Vagina (tissue), 2 donors: ENCODE measurements around the gene NUCB2. TPM values are rescaled to one million over a fixed set of nuclear protein-coding genes. Genes with fewer than 3 reads are reported as not detected.
"Not testable (repeated sequence)": the region's sequence is repeated elsewhere in the genome, so short reads cannot be mapped to it uniquely, and the experiment has no call there.

Source experiments
- DNase-seq, 2 donors: peaks; one replicate each; pipeline ENCODE4 v3.0.0-alpha.2; 2017; ENCODE audit errors: extremely low spot score in 2 of 2
- H3K27ac ChIP-seq: fragments of 200-600 bp; sonication (generic); one replicate; pipeline ENCODE4 v1.5.1; 2019
- H3K27me3 ChIP-seq: fragments of 200-600 bp; sonication (generic); one replicate; pipeline ENCODE4 v1.5.1; 2019
- H3K36me3 ChIP-seq, 2 donors: fragments of 200-600 bp; sonication (generic); one replicate each; pipeline ENCODE4 v1.5.1; 2017 to 2019
- H3K4me1 ChIP-seq: fragments of 200-600 bp; sonication (generic); one replicate; pipeline ENCODE4 v1.5.1; 2019
- H3K4me3 ChIP-seq, 2 donors: fragments of 200-600 bp; sonication (generic); 1 replicate in 1 of 2; 2 replicates in 1 of 2; pipeline ENCODE4 v1.5.1; 2016 to 2019
- H3K9me3 ChIP-seq: fragments of 200-600 bp; sonication (generic); one replicate; pipeline ENCODE4 v1.5.1; 2019
- POLR2A ChIP-seq, 2 donors: fragments of 450-650 bp; IDR thresholded peaks; one replicate each; pipeline ENCODE4 v1.6.1; 2017; ENCODE audit warnings: antibody characterized with exemption in 2 of 2, mild to moderate bottlenecking in 2 of 2, moderate library complexity in 2 of 2
- POLR2AphosphoS5 ChIP-seq, 2 donors: sonication (generic); formaldehyde crosslinking; IDR thresholded peaks; one replicate each; pipeline ENCODE4 v1.9.0; 2017; ENCODE audit warnings: antibody characterized with exemption in 2 of 2, mild to moderate bottlenecking in 2 of 2, low read depth in 1 of 2; ENCODE audit not compliant: insufficient read depth in 1 of 2
- intact Hi-C: fragments of 100-400 bp; cut with DNase I; formaldehyde crosslinking; loops from one replicate; pipeline ENCODE4 v1.15.1; 2023
- total RNA-seq: library from RNA; depleted of rRNA; stranded (reverse); fragments of >200 nt; gene quantifications from one replicate; pipeline ENCODE4 v1.2.3, GENCODE V29; 2016
- TF ChIP-seq, protein P1 (sequence below), 3 experiments: fragments of 450-650 bp in 2 of 3; fragments of 200-600 bp in 1 of 3; sonication (generic) in 1 of 3; IDR thresholded peaks; one replicate each; pipeline ENCODE4 v1.5.1; 2017 to 2019; ENCODE audit warnings: antibody characterized with exemption in 3 of 3, mild to moderate bottlenecking in 2 of 3, moderate library complexity in 2 of 3

NUCB2 gene
- total RNA-seq = 41.0 TPM

- intact Hi-C loops = no loop called here
These were observed at the start of gene NUCB2 for GRCh38 chr11:17276236-17277023. Gene NUCB2 (plus strand): TSS chr11:17276739. CDS start chr11:17295324, 18,585 bp downstream.

DNA sequence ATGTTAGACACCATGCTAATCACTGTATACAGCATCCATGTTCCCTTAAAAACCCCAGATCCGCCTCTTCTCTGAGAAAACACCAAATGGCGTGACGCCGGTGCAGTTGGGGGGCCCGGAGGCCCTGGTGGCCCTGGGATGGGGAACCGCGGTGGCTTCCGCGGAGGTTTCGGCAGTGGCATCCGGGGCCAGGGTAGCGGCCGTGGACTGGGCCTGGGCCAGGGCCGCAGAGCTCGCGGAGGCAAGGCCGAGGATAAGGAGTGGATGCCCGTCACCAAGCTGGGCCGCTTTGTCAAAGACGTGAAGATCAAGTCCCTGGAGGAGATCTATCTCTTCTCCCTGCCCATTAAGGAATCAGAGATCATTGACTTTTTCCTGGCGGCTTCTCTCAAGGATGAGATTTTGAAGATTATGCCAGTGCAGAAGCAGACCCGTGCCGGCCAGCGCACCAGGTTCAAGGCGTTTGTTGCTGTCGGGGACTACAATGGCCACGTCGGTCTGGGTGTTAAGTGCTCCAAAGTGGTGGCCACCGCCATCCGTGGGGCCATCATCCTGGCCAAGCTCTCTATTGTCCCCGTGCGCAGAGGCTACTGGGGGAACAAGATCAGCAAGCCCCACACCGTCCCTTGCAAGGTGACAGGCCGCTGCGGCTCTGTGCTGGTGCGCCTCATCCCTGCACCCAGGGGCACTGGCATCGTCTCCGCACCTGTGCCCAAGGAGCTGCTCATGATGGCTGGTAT, 48.2 kb upstream of the NUCB2 start:
- H3K36me3 ChIP-seq, intact Hi-C loops, H3K27ac ChIP-seq, DNase-seq, H3K4me3 ChIP-seq, H3K4me1 ChIP-seq, H3K9me3 ChIP-seq, H3K27me3 ChIP-seq: not testable (repeated sequence)

More at GRCh38 chr11:17276236-17277023, at the start of gene NUCB2:
- Histone ChIP-seq H3K27me3 (no peaks in the 10 kb centered on the region), H3K4me3 (peak within 1 kb of the TSS; percentile 84 to 99), H3K9me3 (no peaks in the 10 kb centered on the region), H3K27ac (peak within 1 kb of the TSS; percentile 88), H3K4me1 (peaks cover 26% of the 10 kb centered on the region), H3K36me3 (no peaks in the 10 kb centered on the region)
- DNase-seq = peak in 1 of 2 donors; percentile 96
- TF ChIP-seq, protein P1, sequence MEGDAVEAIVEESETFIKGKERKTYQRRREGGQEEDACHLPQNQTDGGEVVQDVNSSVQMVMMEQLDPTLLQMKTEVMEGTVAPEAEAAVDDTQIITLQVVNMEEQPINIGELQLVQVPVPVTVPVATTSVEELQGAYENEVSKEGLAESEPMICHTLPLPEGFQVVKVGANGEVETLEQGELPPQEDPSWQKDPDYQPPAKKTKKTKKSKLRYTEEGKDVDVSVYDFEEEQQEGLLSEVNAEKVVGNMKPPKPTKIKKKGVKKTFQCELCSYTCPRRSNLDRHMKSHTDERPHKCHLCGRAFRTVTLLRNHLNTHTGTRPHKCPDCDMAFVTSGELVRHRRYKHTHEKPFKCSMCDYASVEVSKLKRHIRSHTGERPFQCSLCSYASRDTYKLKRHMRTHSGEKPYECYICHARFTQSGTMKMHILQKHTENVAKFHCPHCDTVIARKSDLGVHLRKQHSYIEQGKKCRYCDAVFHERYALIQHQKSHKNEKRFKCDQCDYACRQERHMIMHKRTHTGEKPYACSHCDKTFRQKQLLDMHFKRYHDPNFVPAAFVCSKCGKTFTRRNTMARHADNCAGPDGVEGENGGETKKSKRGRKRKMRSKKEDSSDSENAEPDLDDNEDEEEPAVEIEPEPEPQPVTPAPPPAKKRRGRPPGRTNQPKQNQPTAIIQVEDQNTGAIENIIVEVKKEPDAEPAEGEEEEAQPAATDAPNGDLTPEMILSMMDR (IDR thresholded peaks at IDR 0.05) = no peak
- peak; percentile 82 to 88 for TF ChIP-seq POLR2AphosphoS5 (IDR thresholded peaks at IDR 0.05; ENCODE audit: insufficient read depth in 1 of 2, low read depth in 1 of 2)
- peak in 1 of 2 donors; percentile 46 for TF ChIP-seq POLR2A (IDR thresholded peaks at IDR 0.05)

GRCh38 chr11:17229481-17230152, 46.9 kb upstream of the NUCB2 start:
- H3K9me3 ChIP-seq = no peaks in the 10 kb centered on the region
- no peak overlapping the region for H3K4me3 ChIP-seq
- H3K27ac ChIP-seq = no peak overlapping the region
- H3K27me3 ChIP-seq = no peaks in the 10 kb centered on the region
- intact Hi-C loops = no loop called here
- H3K36me3 ChIP-seq = no peaks in the 10 kb centered on the region
- TF ChIP-seq, protein P1 (IDR thresholded peaks at IDR 0.05) = no peak
- TF ChIP-seq POLR2AphosphoS5 (IDR thresholded peaks at IDR 0.05; ENCODE audit: insufficient read depth in 1 of 2, low read depth in 1 of 2) = no peak
- no peak for TF ChIP-seq POLR2A (IDR thresholded peaks at IDR 0.05)
- no peaks in the 10 kb centered on the region for H3K4me1 ChIP-seq
- no peak for DNase-seq

GRCh38 chr11:17230867-17231851, 45.4 kb upstream of the NUCB2 start:
- Histone ChIP-seq H3K9me3 (no peaks in the 10 kb centered on the region), H3K4me1 (no peaks in the 10 kb centered on the region), H3K27me3 (no peaks in the 10 kb centered on the region), H3K36me3 (no peaks in the 10 kb centered on the region), H3K27ac (no peak overlapping the region), H3K4me3 (no peak overlapping the region)
- DNase-seq = no peak
- intact Hi-C loops = no loop called here
- no peak for TF ChIP-seq POLR2A (IDR thresholded peaks at IDR 0.05)
- TF ChIP-seq POLR2AphosphoS5 (IDR thresholded peaks at IDR 0.05; ENCODE audit: insufficient read depth in 1 of 2, low read depth in 1 of 2) = no peak
- TF ChIP-seq, protein P1 (IDR thresholded peaks at IDR 0.05) = no peak
